Measurements from ENCODE around the gene ARMC2.

The ARMC2 gene

DNA sequence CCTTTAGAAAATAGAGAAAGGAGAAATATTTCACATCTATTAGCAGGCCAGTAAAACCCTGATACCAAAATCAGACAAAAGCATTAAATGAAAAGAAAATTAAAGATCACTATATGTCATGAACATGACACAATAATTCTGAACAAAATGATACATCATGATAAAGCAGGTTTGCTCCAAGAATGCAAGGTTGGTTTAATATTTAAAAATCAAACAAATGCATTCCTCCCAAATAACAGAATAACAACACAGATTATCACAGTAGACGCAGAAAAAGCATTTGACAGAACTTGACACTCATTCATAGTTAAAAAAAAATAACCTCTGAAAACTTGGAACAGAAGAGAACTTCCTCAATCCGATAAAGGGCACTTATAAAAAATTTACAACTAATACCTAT, 22.9 kb upstream of the ARMC2 start:
- H3K4me3 ChIP-seq (ENCODE audit: low read depth, low read length): no peak overlapping the region
- H3K9me3 ChIP-seq: no peaks in the 10 kb centered on the region
- no peaks in the 10 kb centered on the region for H3K27me3 ChIP-seq
- H3K36me3 ChIP-seq: no peaks in the 10 kb centered on the region
- no peaks in the 10 kb centered on the region for H3K4me1 ChIP-seq
- TF ChIP-seq, protein P1, sequence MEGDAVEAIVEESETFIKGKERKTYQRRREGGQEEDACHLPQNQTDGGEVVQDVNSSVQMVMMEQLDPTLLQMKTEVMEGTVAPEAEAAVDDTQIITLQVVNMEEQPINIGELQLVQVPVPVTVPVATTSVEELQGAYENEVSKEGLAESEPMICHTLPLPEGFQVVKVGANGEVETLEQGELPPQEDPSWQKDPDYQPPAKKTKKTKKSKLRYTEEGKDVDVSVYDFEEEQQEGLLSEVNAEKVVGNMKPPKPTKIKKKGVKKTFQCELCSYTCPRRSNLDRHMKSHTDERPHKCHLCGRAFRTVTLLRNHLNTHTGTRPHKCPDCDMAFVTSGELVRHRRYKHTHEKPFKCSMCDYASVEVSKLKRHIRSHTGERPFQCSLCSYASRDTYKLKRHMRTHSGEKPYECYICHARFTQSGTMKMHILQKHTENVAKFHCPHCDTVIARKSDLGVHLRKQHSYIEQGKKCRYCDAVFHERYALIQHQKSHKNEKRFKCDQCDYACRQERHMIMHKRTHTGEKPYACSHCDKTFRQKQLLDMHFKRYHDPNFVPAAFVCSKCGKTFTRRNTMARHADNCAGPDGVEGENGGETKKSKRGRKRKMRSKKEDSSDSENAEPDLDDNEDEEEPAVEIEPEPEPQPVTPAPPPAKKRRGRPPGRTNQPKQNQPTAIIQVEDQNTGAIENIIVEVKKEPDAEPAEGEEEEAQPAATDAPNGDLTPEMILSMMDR (IDR thresholded peaks at IDR 0.05; ENCODE audit: low read depth, low read length): no peak
- DNase-seq: no peak

DNA sequence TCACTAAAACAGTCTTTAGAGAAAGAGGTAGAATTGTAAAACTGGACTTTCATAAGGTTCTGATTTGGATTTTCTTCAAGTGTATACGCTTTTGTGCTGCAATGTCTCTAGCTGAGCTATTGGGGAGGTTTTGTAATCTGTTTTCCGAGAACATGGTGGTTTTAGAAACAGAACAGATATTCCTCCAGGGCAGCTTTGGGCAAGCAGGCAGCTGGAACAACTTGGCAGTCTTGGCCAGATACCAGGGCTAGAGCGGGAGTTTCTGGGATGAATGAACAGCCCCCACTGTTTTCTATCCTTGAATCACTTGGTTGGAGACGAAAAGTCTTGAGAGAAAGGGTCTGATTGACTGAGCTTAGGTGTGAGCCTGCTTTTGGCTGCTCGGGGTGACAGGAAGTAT, 17.1 kb upstream of the ARMC2 start:
- no peaks in the 10 kb centered on the region for H3K36me3 ChIP-seq

DNA sequence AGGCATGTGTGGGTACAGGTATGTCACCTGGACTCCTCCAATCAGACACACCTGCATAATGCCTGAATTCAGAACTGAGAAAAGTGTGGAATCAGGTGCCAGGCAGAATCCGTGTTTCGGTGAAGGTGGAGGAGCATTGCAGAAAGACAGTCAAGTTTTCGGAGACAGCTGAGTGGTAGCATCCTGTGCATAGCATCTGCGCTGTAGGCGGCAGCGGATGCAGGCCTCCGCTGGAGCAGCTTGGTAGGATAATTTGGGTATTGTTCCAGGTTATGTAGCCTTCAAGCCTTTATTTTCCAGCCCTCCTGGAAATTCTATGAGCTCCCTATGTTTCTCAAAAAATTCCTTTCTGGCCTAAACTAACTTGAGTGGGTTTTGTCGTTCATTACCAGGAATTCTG, 15.5 kb upstream of the ARMC2 start:
- TF ChIP-seq, protein P1 (IDR thresholded peaks at IDR 0.05; ENCODE audit: low read depth, low read length): no peak
- H3K27me3 ChIP-seq: no peaks in the 10 kb centered on the region
- no peak overlapping the region for H3K4me3 ChIP-seq (ENCODE audit: low read depth, low read length)
- DNase-seq: no peak
- 0 out of 2 replicates have a peak, but pooled peaks cover 3% of the 10 kb centered on the region for H3K4me1 ChIP-seq
- H3K9me3 ChIP-seq: no peaks in the 10 kb centered on the region
- no peaks in the 10 kb centered on the region for H3K36me3 ChIP-seq

More for the DNA sequence above, 17.1 kb upstream of the ARMC2 start:
- DNase-seq: no peak
- H3K4me1 ChIP-seq: 0 out of 2 replicates have a peak, but pooled peaks cover 3% of the 10 kb centered on the region
- H3K27me3 ChIP-seq: no peaks in the 10 kb centered on the region
- H3K9me3 ChIP-seq: no peaks in the 10 kb centered on the region
- no peak overlapping the region for H3K4me3 ChIP-seq (ENCODE audit: low read depth, low read length)
- TF ChIP-seq, protein P1 (IDR thresholded peaks at IDR 0.05; ENCODE audit: low read depth, low read length): no peak

DNA sequence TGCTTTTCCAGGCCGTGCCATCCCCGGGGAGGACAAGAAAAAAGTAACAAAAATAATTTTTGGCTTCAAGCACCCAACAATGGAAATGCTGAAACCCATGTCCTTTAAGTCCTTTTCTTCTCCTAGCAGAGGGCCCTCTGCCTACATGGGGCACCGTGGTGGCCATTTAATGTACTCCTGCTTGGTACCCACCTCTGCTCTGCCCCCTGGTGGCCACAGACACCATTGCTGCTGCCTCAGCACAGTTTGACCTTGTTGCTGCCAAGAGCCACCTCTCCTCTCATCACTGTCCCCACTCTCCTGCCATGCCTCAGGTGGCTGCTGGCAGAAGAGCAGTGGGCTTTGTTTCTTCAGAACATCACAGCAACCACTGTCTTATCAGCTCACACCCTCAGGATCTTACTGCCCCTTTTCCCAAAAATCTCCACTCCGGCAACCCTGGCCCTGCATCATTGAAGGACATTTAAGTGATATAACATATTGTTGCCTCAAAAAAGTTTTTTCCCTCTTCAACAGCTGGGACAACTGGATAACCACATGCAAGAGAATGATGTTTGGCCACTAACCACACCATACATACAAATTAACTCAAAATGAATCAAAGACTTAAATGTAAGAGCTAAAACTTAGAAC, 12.9 kb upstream of the ARMC2 start:
- no peaks in the 10 kb centered on the region for H3K27me3 ChIP-seq

DNA sequence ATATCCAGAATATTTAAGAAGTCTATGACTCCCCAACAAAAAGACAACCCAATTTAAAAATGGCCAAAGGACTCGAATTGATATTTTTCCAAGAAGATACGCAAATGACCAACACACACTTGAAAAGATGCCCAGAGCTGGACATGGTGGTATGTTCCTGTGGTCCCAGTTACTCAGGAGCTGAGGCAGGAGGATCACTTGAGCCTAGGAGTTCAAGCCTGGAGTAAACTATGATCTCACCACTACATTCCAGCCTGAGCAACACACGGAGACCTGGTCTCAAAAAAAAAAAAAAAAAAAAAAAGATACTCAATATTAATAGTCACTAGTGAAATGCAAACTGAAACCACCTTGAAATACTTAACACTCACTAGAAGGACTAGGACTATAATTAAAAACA, 12.2 kb upstream of the ARMC2 start:
- no peak overlapping the region for H3K4me3 ChIP-seq (ENCODE audit: low read depth, low read length)
- TF ChIP-seq, protein P1 (IDR thresholded peaks at IDR 0.05; ENCODE audit: low read depth, low read length): no peak
- 0 out of 2 replicates have a peak, but pooled peaks cover 3% of the 10 kb centered on the region for H3K4me1 ChIP-seq
- no peaks in the 10 kb centered on the region for H3K36me3 ChIP-seq
- DNase-seq: no peak
- H3K9me3 ChIP-seq: no peaks in the 10 kb centered on the region
- no peaks in the 10 kb centered on the region for H3K27me3 ChIP-seq

More for the DNA sequence above, 12.9 kb upstream of the ARMC2 start:
- Histone ChIP-seq H3K4me1 (0 out of 2 replicates have a peak, but pooled peaks cover 3% of the 10 kb centered on the region), H3K36me3 (no peaks in the 10 kb centered on the region), H3K9me3 (no peaks in the 10 kb centered on the region), H3K4me3 (ENCODE audit: low read depth, low read length) (no peak overlapping the region)
- DNase-seq: peak; percentile 88
- TF ChIP-seq, protein P1 (IDR thresholded peaks at IDR 0.05; ENCODE audit: low read depth, low read length): peak; percentile 94

DNA sequence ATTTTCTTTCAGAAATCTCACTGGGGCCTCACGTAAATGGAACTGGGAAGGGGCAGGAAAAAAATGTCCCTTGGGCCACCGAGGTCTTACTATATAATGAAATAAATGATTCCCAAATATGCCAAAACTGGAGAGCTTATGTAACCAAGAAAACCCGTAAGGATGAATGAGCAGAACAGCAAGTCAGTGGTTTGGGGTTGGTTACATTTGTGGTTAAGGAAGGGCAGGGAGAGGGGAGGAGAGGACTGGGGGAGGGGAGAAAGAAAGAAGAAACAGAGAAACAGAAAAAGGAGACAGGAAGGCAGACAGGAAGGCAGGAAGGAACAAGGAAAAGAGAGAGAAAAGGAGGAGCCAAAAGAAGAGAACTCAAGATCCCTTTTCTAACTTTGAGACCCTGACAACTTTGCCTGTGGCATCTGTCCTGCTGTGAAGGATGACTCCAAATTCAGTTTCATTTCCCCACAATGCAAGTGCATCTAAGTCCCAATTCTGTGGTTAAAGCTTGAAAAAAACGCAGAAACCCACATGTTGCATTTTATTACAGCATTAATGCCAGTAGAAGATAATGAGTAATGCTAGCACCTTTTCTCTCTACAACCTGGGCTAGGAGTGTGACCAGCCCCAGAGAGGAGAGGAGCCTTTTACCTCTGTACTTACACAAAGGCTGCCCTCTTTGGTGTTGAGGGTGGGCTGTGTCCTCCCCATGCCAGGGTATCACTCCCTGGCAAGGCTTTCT, 10.8 kb upstream of the ARMC2 start:
- TF ChIP-seq, protein P1 (IDR thresholded peaks at IDR 0.05; ENCODE audit: low read depth, low read length): no peak
- no peak for DNase-seq
- Histone ChIP-seq H3K4me1 (0 out of 2 replicates have a peak, but pooled peaks cover 3% of the 10 kb centered on the region), H3K36me3 (no peaks in the 10 kb centered on the region), H3K9me3 (no peaks in the 10 kb centered on the region), H3K4me3 (ENCODE audit: low read depth, low read length) (no peak overlapping the region), H3K27me3 (no peaks in the 10 kb centered on the region)
